Tibial artery (tissue), 4 donors: Measurements from ENCODE around the gene LSM14B.

ENCODE experiments used
- DNase-seq, 2 donors: peaks; one replicate each; pipeline ENCODE4 v3.0.0-alpha.2; 2019
- H3K27ac ChIP-seq, 2 donors: fragments of 200-600 bp; sonication (generic) in 1 of 2; 1 replicate in 1 of 2; 2 replicates in 1 of 2; pipeline ENCODE4 v1.5.1; 2018 to 2019; ENCODE audit warnings: mild to moderate bottlenecking in 1 of 2
- H3K27me3 ChIP-seq, 2 donors: fragments of 200-600 bp; sonication (generic) in 1 of 2; one replicate each; pipeline versions ENCODE4 v1.5.1 to v1.6.0; 2016 to 2019
- H3K36me3 ChIP-seq, 3 donors: fragments of 200-600 bp; sonication (generic) in 2 of 3; one replicate each; pipeline ENCODE4 v1.5.1; 2016 to 2019; ENCODE audit warnings: mild to moderate bottlenecking in 2 of 3
- H3K4me1 ChIP-seq, 4 donors: fragments of 200-600 bp; sonication (generic) in 2 of 4; 1 replicate in 3 of 4; 2 replicates in 1 of 4; pipeline ENCODE4 v1.5.1; 2016 to 2019
- H3K4me3 ChIP-seq, 2 donors: fragments of 200-600 bp; sonication (generic) in 1 of 2; 1 replicate in 1 of 2; 2 replicates in 1 of 2; pipeline ENCODE4 v1.5.1; 2018 to 2019; ENCODE audit warnings: mild to moderate bottlenecking in 2 of 2
- H3K9me3 ChIP-seq, 3 donors: fragments of 200-600 bp; sonication (generic) in 1 of 3; one replicate each; pipeline ENCODE4 v1.5.1; 2016 to 2019
- CTCF ChIP-seq, 2 experiments: fragments of 200-600 bp in 1 of 2; fragments of 450-650 bp in 1 of 2; IDR thresholded peaks; one replicate each; pipeline ENCODE4 v1.5.1; 2017 to 2019; ENCODE audit warnings: antibody characterized with exemption in 2 of 2, mild to moderate bottlenecking in 1 of 2, moderate library complexity in 1 of 2
- intact Hi-C: fragments of 100-400 bp; cut with DNase I; formaldehyde crosslinking; loops from one replicate; pipeline ENCODE4 v1.15.0; 2023; ENCODE audit warnings: low total_unique reads

LSM14B gene

GRCh38 chr20:62171245-62171644 lies 49.0 kb downstream of the LSM14B start:
- H3K4me1 ChIP-seq, result no peaks in the 10 kb centered on the region
- no peak for DNase-seq
- H3K9me3 ChIP-seq, result no peaks in the 10 kb centered on the region
- intact Hi-C loops, result no loop called here
- H3K27ac ChIP-seq, result no peak overlapping the region
- no peak for TF ChIP-seq CTCF (IDR thresholded peaks at IDR 0.05)
- no peak overlapping the region for H3K4me3 ChIP-seq
- peaks cover 9 to 89% (median 45%) of the 10 kb centered on the region in 3 donors for H3K36me3 ChIP-seq
- H3K27me3 ChIP-seq, result no peaks in the 10 kb centered on the region

GRCh38 chr20:62172666-62173065 lies 50.4 kb downstream of the LSM14B start:
- Histone ChIP-seq H3K36me3 (peaks cover 8 to 88% (median 38%) of the 10 kb centered on the region in 3 donors), H3K4me3 (no peak overlapping the region), H3K4me1 (no peaks in the 10 kb centered on the region), H3K9me3 (no peaks in the 10 kb centered on the region), H3K27ac (no peak overlapping the region), H3K27me3 (no peaks in the 10 kb centered on the region)
- no peak for TF ChIP-seq CTCF (IDR thresholded peaks at IDR 0.05)
- intact Hi-C loops, result no loop called here
- DNase-seq, result no peak

GRCh38 chr20:62174021-62174804 lies 51.9 kb downstream of the LSM14B start:
- intact Hi-C loops, result no loop called here

GRCh38 chr20:62174870-62175624 lies 52.8 kb downstream of the LSM14B start:
- H3K4me3 ChIP-seq, result no peak overlapping the region
- peaks cover 8 to 81% (median 42%) of the 10 kb centered on the region in 3 donors for H3K36me3 ChIP-seq
- H3K4me1 ChIP-seq, result no peaks in the 10 kb centered on the region
- intact Hi-C loops, result no loop called here
- no peaks in the 10 kb centered on the region for H3K9me3 ChIP-seq
- no peak for TF ChIP-seq CTCF (IDR thresholded peaks at IDR 0.05)
- no peaks in the 10 kb centered on the region for H3K27me3 ChIP-seq
- DNase-seq, result no peak
- no peak overlapping the region for H3K27ac ChIP-seq

More at GRCh38 chr20:62174021-62174804, 51.9 kb downstream of the LSM14B start:
- Histone ChIP-seq H3K4me1 (no peaks in the 10 kb centered on the region), H3K27me3 (no peaks in the 10 kb centered on the region), H3K36me3 (peaks cover 8 to 83% (median 35%) of the 10 kb centered on the region in 3 donors), H3K27ac (no peak overlapping the region), H3K9me3 (no peaks in the 10 kb centered on the region), H3K4me3 (no peak overlapping the region)
- DNase-seq, result no peak
- no peak for TF ChIP-seq CTCF (IDR thresholded peaks at IDR 0.05)

- Histone ChIP-seq H3K9me3 (no peaks in the 10 kb centered on the region), H3K4me3 (no peak overlapping the region)
- intact Hi-C loops, result loop anchor here (1.0 kb wide), 1 partner anchor 22 kb away; no protein-coding TSS in a partner anchor
These were observed 53.4 kb downstream of the LSM14B start for GRCh38 chr20:62175711-62176110.

More at GRCh38 chr20:62175711-62176110, 53.4 kb downstream of the LSM14B start:
- Histone ChIP-seq H3K27ac (no peak overlapping the region), H3K4me1 (no peaks in the 10 kb centered on the region), H3K36me3 (peaks cover 8 to 75% (median 42%) of the 10 kb centered on the region in 3 donors), H3K27me3 (no peaks in the 10 kb centered on the region)
- no peak for DNase-seq
- no peak for TF ChIP-seq CTCF (IDR thresholded peaks at IDR 0.05)
